DMS153 treated with DMSO at 0.1 percent for 48 hours (cell line): ENCODE data around the gene PCDH20.
"Not testable (repeated sequence)": the region's sequence is repeated elsewhere in the genome, so short reads cannot be mapped to it uniquely, and the experiment has no call there.

Experiments used
- DNase-seq: peaks from one replicate; lab custom pipeline; 2025; ENCODE audit not compliant: unreplicated experiment; lab: John Stamatoyannopoulos, UW

Gene PCDH20, protein sequence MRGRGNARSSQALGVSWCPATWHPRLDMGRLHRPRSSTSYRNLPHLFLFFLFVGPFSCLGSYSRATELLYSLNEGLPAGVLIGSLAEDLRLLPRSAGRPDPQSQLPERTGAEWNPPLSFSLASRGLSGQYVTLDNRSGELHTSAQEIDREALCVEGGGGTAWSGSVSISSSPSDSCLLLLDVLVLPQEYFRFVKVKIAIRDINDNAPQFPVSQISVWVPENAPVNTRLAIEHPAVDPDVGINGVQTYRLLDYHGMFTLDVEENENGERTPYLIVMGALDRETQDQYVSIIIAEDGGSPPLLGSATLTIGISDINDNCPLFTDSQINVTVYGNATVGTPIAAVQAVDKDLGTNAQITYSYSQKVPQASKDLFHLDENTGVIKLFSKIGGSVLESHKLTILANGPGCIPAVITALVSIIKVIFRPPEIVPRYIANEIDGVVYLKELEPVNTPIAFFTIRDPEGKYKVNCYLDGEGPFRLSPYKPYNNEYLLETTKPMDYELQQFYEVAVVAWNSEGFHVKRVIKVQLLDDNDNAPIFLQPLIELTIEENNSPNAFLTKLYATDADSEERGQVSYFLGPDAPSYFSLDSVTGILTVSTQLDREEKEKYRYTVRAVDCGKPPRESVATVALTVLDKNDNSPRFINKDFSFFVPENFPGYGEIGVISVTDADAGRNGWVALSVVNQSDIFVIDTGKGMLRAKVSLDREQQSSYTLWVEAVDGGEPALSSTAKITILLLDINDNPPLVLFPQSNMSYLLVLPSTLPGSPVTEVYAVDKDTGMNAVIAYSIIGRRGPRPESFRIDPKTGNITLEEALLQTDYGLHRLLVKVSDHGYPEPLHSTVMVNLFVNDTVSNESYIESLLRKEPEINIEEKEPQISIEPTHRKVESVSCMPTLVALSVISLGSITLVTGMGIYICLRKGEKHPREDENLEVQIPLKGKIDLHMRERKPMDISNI

DNA sequence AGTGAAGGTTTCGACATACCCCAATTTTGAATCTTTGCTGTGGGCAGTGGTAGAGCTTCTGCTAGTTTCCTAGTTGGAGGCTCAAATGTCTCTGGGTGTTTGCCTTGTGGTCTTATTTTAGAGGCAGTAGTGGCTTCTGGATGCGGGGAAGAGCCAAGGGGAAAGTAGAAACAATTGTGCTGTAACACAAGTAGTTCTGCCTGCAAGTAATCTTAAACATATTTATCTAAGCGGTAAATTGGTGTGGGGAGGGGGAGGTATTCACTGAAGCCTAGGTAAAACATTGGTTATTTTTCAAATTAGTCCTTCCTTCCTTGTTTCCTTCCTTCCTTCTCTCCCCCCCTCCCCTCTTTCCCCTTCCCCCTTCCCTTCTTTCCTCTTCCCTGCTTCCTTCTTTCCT, at the start of gene PCDH20:
PCDH20 (minus strand) TSS at position 101 of the 400 bp plus-strand sequence. CDS start 691 bp downstream, outside the sequence.
- DNase-seq: no peak

DNA sequence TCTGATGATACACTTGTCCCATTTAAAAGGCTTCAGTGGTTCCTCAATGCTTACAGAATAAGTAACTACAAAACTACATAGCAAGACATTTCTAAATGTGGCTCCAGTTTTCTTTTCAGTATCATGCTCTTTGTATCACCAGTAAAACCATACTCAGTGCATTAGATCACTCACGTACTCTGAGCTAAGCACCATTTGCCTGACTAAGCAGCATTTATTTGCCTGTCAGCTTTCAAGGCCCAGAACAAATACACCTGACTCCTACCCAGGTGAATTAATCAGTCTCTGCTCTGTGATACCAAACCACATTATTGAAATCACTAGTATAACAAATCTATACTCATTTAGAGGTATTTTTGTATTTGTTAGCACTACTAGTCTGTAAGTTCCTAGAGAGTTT, 47.4 kb upstream of the PCDH20 start:
- peak; percentile 72 for DNase-seq

DNA sequence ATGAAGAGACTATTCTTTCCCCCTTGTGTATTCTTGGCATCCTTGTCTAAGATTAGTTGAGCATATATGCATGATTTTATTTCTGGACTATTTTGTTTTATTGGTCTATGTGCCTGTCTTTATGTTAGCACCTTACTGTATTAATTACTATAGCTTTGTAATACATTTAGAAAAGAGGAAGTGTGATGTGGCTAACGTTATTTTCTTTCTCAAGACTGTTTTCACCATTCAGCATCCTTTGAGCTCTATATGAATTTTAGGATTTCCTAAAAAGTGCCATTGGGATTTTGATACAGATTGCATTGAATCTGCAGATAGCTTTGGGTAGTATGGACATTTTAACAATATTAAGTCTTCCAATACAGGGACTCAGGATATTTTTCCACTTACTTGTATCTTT, 37.5 kb upstream of the PCDH20 start:
- DNase-seq: no peak

DNA sequence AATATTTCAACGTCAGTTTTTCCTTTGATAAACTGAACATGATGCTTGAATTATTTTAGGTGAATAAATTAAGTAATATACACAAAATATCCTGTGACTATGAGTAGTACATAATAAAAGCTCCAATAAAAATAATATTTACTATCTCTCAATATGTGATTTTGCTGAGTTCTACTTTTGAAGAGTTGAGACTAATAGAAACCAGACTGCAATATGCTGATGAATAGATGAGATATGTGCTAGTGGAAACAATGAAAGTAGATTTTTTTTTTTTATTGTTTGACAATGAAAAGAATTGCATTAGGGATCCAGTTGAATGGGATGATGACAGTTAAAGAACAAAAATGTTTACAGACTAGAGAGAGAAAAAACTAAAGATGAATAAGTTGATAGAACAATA, 16.4 kb upstream of the PCDH20 start:
- DNase-seq: no peak

DNA sequence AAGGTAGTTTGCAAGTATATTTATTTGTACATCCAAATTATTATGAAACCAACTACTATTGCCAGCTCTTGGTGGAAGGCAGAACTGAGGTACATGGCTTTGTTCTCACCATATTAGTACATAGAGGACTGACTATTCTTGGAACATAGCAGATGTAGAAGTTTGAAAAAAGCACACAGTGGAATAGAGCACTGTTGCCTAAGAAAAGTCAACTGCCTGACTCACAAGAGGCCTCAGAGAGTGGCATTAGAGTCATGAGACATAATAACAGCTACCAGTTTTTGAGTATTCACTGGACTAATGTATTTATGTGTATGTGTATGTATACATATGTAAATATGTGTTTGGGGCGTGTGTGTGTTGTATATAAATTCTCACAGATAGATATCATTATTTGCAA, 8.3 kb upstream of the PCDH20 start:
- DNase-seq: no peak

DNA sequence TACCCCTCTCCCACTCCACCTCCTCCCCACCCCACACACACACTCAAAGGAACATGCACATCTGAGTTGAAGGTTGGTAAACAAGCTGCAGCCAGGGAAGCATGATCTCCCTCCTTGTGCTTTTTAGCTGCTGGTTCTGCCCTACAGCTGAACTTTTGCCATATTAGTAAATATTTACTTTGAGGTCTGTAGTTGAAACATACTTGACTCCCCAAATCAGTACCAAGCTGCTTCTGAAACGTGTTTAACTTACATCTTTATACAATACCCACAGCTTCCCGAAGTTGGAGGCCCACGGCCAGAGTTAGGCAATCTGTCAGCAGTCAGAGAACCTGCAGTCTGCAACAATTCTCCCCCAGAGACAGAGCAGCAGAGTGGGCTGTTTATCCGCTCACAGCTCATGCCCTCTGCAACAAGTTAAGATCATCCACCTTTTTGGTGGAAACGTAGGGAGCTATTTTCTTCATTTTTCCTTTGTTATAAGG, 1.5 kb upstream of the PCDH20 start:
- no peak for DNase-seq

DNA sequence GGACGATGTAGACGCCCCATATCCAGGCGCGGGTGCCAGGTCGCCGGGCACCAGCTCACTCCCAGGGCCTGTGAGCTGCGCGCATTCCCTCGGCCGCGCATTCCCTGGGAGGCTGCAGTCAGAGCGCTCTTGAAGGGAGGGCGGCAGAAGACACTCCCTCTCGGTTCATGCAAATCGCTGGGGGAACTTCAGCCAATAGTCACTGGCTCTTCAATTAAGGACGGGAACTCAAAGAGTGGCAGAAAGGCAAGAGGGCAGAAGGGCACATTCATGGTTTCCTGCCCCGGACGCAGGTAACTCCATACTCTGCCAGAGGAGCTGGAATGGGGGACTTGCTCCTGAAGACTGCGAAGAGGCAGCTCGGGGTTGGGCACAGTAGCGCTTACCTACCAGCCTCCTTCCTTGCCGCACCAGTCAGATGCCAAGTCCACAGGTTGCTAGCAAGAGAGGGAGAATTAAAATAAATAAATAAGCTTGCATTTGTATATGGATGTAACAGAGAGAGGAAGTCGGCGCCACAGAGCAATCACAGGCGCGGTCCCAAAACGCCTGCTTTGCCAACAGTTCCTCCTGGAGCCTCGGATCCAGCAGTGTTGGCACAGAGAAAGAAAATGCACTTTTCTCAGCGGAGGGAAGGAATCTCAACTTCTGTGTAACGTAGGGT, 459 bp downstream of the PCDH20 start:
- DNase-seq: peak; percentile 71

DNA sequence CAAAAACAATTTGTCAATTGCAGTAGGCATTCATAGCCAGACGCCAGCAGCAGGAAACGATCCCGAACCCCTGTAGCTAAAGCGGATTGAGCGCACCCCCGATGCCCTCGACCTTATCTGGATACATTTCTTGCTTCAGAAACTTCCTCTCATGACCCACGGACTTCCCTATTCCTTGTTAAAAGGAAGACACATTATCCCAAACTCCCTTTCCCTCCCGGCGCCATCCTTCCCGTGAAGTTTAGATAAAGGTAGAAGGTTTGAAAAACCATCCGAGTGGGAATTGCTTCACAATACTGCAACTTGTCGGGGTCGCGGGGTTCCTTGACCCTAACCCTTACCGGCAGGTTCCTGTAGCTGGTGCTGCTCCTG, 977 bp downstream of the PCDH20 start:
- DNase-seq: no peak

DNA sequence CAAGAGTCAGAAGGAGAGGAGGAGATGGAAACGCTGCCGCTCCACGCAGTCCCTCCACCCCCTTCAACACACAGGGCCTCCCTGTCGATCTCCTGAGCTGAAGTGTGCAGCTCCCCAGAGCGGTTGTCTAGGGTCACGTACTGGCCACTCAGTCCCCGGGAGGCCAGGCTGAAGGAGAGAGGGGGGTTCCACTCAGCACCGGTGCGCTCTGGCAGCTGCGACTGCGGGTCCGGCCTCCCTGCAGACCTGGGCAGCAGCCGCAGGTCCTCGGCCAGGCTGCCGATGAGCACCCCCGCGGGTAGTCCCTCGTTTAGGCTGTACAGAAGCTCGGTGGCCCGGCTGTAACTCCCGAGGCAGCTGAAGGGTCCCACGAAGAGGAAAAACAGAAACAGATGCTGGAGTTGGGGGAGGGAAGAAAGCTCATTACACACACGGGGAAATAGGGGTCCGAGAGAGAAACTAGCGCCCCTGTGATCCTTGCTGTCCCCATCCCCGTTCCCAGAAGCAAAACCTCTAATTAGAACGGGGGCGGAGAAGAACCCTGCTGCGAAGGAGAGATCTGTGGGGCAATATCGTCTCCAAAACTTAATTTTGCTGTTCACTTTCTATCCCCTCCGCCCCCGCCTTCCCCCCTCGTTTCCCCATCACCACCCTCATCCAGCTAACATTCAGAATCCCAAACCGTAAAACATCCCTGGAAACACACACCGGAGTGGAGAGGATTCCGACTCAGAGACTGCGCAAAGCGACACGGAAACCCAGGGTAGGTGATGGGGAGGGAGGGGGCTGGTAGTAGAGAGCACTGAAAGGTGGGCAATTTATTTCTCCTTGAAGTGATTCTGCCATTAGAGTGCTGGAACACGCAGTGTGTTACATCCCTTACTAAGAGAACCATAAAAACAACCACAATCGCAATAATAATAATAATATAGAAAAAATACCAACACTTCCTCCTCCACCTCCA, 1.8 kb downstream of the PCDH20 start:
- DNase-seq: no peak

DNA sequence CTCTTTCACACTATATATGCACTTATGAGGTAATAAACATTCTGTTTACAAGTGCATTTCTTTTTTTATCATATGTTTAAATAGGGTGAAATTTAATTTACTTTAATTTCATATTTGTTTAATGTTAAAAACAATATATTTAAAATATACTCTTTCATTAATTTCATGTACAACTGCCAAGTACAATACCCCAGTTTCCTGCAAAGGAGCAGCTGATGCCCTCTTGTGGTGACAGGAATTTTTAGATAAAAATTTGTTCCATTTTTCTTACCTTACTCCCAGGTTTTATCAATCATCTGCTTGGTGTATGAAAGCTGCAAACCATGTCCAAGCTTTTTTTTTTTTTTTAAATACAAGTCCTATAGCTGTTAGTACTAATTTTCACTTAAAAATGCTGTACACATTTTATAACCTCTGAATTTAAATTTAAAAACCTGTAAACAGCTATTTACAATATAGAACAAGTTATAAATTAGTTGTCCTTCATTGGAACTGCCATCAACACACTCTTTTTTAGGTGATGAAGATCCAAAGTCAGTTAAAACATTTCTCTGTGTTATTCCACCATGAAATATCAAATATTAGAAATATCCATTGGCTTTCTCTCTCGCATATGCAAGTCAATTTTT, 4.9 kb downstream of the PCDH20 start:
- DNase-seq: peak; percentile 56

DNA sequence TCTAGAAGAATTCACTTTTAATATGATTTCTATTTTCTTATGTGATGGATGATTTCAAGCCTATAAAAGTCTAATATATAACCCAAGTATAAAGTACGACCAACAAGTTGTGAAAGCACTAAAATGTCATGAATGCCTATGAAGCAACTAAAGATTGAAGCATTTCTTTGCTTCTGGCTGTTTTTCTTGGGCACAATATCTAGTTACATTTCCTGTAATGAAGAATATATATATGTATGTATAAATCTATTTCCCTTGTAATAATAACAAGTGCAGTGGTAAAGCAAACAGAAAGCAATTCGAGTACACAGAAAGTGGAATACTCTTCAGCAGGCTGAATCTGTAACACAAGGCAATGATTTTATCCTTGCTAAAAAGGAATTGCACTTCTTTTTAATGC, 5.4 kb downstream of the PCDH20 start:
- no peak for DNase-seq

DNA sequence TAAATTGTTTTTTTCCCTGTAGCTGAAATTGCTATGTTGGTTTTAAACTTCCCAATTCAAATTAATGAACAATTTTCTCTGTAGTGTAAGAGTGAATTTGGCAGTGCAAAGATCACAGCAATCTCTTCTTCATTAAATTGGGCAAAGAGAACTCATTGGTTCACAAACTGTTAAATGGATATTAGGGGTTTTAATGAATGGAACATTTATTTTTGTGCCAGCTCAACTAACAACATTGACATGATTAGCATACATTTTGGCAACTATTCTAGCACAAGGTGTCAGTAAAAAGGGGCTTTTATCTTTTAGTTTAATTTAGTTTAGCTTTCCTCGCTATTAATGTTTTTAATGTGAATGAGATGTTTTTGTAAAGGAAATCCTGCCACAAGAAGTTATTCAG, 7.1 kb downstream of the PCDH20 start:
- DNase-seq: no peak

DNA sequence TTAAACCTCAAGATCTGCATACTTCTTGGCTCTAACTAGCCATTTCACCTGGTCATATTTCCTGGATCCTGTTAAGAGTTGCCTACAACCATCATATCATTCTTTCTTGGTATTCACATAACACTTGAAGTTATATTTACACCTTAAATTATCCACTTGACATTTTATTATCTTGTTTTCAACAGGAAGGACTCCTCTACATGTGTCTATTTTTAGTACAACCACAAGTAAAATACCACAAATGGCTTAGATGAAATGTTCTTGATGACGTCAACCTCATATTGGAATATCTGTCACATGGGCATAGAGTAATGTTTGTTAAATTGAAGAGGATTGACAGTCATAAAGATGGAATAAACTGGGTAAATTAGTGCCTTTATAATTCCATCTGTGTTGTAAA, 9.4 kb downstream of the PCDH20 start:
- peak; percentile 42 for DNase-seq

DNA sequence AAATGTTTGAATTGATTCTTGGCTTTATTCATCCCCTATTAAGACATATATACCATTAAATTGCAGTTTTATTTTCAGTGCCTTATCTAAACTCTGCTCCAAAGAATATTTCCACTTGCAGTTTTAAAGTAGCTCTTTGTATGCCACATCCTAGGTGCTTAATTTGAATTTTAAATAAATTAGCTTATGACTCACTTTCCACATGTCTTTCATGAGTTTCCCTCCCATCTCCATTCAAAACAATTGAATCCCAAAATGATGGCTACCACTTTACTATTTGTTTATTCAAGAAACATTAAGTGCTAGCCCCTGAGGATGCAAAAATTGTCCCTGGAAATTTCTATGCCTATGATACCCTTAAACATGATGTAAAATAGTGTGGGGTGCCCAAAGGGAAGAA, 19.5 kb downstream of the PCDH20 start:
- no peak for DNase-seq

DNA sequence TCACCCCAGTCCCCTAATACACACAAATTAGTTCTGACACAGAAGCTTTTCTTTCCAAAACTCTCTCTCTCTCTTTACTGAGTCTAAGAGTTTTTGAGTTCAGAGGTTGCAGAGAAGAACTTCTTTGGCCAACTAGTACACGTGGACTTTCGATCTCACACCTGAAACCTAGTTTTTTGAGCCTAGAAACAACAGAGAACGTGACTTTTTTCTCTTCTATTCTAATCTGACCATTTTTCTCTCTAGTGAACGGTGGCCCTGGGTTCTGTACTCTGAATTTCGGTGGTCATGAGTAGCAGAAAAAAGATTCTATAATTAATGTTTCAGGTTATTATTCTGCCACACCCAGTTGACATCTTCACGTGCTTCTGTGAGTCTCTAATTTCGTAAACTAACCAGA, 24.2 kb downstream of the PCDH20 start:
- no peak for DNase-seq

DNA sequence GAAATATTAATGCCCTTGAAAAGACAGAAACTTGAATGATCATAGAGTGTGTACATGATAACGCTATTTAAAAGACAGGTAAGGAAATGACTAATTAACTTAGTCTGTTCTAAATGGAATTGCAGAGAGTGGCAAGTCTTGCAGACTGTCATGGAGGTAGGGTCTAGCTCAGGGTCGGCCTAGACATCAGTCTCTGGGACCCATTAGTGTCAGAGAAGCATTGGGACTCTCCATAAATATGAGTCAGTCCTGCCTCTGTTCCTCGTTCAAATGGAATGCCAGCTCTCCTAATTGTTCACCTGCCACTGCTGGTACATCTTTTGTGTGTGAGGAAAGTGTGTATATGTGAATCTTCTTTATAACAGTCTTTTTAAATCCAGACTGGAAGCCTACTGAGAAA, 28.0 kb downstream of the PCDH20 start:
- DNase-seq: no peak

DNA sequence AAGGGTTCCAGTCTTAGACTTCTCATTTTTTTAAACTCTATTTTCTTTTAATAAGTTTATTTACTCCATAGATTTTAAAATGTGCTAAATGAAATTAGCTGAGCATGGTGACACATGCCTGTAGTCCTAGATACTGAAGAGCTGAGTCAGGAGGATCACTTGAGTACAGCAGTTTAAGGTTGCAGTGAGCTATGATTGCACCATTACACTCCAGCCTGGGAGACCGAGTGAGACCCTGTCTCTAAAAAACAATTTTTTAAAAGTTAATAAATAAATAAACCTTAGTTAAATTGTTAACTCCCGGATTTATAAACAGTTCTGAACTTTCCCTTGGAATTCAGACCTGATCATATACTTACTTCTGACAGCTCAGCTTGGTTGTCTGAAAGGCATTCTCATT, 32.5 kb downstream of the PCDH20 start:
- no peak for DNase-seq

DNA sequence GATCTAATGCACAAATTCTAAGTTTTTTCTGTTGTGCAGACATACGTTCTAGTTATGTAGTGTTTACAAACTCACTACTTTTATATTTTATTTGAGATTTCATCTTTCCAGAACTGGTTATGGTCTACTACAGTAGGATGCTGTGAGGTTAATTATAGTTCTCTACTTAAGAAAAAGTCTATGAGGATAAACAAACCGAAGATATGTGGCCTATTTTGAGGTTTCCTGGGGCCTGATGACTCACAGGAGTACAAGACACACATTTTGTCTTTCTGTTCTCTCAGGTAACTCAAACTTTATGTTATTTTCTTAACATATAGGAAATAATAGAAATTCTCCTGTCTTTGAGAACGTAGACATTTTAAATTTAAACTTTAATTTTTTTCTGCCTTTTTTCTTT, 45.1 kb downstream of the PCDH20 start:
- DNase-seq: no peak

DNA sequence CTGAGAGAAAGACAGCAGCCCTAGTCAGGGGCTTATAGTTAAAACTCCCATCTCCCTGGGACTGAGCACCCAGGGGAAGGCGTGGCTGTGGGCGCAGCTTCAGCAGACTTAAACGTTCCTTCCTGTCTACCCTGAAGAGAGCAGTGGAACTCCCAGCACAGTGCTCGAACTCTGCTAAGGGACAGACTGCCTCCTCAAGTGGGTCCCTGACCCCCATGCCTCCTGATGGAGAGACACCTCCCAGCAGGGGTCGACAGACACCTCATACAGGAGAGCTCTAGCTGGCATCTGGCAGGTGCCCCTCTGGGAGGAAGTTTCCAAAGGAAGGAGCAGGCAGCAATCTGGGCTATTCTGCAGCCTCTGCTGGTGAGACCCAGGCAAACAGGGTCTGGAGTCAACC, 51.0 kb downstream of the PCDH20 start:
- DNase-seq: not testable (repeated sequence)

DNA sequence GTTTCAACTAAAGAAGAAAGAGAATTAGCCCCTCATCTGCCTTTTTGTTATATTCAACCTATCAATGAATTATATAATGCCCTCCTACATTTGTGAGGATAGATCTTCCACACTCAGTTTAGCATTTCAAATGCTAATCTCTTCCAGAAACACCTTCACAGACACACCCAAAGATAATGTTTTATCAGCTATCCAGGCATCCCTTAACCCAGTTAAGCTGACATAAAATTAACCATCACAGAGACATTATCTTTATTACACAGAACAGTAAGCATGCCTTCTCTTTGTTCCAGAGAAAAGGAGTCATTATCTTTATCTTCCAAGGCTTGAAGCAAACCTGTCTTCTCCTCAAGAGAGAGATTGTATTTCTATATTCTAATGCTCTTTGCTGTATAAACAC, 53.1 kb downstream of the PCDH20 start:
- no peak for DNase-seq
